HG03558 (cell line): ENCODE results near the gene CD207.

Experiments used
- ATAC-seq: cut with Tn5 transposase; IDR thresholded peaks from one replicate; pipeline ENCODE4 v1.9.1; 2021; ENCODE audit warnings: moderate number of reproducible peaks; ENCODE audit not compliant: unreplicated experiment; ENCODE audit errors: extremely low read depth

Gene CD207

GRCh38 chr2:70796262-70796661 lies 39.4 kb downstream of the CD207 start:
- no peak for ATAC-seq

DNA sequence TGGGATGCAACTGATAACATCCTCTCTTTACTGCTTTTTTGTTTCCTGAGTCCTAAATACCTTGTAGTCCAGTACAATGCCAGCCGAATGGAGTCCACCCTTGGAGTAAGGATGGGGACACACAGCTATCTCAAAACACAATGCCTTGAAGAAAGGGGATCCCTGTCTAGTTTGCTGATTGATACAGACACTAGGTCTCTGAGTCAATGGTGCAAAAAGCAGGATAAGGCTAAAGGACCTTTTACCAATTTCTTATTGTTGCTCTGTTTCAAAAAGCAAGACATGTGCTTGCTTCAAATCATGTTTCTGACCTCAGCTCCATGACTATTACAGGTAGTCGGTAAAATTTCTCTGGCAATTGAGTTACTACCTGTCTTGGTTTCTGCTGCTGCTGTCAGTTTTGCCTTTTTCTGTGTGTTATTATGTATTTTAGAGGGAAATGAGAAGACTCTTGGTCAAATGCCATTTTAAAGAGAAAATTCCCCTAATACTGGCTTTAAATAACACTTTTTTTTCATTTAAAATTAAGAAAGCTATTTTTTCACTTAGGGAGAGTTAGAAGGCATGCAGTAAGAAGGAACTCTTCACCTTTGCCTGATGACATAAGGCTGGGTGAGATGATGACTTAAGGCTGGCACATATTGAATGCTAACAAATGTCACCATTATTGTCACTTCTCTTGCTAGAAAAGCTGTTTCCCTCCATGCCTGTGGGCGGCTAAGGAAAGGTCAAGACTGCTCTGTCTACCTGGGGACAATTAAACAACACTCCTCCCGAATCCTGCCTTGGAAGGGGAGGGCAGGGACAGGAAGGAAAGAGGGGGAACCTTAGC lies 40.2 kb downstream of the CD207 start:
- ATAC-seq = no peak

GRCh38 chr2:70793450-70793849 lies 42.2 kb downstream of the CD207 start:
- ATAC-seq = no peak

GRCh38 chr2:70790136-70790828 lies 45.3 kb downstream of the CD207 start, which contains the start of gene FIGLA:
FIGLA (minus strand) TSS chr2:70790643; CDS start chr2:70790638, 5 bp downstream.
- ATAC-seq = no peak

DNA sequence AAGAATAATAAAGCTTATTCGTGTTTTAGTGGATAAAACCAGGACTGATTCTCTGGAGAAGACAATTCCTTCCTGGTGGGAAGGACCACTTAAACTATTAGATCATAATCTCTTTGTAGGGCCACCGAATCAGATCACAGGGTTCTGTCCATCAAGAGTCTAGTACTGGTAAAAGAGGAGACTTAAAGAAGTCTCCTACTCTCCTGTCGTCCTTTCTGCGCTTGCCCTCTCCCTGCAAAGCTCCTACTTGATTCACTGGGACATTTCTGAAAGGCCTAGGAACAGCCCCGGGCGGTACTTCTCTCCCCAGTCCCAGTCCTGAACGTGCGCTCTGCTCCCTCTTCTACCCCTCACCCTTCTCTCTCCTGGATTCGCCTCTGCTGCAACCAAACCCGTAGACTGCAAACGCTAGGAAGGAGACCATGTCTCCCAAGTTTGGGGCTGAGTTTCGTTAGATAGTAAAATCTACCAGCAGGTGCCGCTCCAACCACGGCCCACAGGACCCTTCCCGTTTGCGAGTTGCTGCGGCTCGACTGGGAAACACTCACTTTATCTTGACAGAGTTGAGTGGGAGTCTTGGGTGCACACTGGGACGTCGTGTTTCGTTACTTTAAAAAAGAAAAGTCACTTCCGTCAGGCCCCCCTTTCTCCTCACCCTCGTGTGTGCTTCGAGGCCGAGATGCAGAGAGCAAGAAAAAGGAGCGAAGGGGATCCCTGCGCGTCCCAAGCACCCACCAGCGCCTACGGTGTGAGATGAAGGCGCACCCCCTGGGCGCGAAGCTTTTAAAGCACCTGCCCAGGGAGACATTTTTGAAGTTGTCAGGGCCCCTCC lies 46.1 kb downstream of the CD207 start:
- no peak for ATAC-seq

DNA sequence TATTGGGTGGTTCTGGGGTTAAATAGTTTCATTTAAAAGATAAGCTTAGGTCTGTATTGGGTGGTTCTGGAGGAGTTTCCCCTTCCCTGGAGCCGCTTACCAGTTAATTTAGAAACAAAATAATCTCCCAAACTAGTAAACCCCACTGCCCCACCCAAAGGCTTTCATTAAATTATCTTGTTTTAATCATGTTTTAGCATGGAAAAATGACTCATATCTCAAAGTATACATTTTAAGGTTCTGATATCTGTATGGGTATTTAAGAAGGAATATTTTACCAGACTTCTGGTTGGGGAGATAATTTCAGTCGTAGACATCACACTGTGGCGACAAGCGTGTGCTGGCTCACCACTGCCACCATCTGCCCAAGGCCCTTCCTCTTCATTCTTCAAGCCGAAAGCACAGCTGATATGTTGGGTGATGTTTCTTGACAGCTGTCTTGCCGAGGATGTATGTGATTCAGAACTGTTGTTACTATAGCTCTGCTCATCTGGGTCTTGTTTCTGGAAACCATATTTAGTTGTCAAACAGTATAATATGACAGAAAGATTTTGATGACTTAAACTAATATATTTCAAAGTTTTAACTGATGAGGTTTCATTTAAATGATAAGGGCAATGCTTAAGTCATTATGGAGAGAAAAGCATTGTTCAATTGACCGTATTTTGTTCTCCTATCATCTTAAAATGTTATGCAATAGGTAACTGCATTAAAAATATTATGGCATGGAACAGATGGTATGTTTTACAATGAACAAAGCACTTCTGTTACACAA lies 50.3 kb downstream of the CD207 start:
- ATAC-seq = no peak

DNA sequence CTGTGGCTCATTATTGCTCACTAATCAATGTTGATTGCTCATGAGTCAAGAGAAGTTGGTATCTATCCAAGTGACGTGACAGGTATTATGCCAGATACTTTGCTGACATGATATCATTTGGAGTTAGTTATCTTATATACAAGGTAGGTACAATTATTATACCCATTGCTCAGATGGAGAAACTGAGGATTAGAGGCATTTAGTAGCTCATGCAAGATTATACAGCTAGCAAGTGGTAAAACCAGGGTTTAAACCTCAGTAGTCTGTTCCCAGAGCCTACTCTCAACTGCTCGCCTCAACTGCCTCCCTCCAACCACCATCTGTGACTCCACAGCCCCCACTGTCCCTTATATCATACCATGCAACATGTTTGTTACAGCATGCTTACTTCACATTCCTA lies 51.3 kb downstream of the CD207 start:
- no peak for ATAC-seq
